ENCODE data around the gene SLC2A8. TPM values are rescaled to one million over a fixed set of nuclear protein-coding genes. Genes with fewer than 3 reads are reported as not detected.

The SLC2A8 gene
- total RNA-seq, 2 experiments from 2014 or later: 1.6 to 2.1 TPM

DNA sequence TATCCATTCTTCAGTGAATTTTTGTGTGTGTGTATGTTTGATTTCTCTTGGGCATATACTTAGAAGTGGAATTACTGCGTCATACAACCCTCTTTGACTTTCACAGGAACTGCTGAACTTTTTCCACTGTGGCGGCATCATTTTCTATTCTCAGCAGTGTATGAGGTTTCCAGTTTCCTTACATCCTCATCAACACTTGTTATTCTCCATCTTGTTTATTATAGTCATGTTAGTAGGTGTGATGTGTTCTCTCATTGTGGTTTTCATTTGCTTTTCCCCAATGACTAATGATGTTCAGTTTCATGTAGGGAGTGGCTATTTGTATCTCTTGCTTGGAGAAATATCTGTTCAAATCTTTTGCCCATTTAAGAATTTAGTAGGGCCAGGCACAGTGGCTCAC lies 29.8 kb downstream of the SLC2A8 start:
- TF ChIP-seq, protein P1, sequence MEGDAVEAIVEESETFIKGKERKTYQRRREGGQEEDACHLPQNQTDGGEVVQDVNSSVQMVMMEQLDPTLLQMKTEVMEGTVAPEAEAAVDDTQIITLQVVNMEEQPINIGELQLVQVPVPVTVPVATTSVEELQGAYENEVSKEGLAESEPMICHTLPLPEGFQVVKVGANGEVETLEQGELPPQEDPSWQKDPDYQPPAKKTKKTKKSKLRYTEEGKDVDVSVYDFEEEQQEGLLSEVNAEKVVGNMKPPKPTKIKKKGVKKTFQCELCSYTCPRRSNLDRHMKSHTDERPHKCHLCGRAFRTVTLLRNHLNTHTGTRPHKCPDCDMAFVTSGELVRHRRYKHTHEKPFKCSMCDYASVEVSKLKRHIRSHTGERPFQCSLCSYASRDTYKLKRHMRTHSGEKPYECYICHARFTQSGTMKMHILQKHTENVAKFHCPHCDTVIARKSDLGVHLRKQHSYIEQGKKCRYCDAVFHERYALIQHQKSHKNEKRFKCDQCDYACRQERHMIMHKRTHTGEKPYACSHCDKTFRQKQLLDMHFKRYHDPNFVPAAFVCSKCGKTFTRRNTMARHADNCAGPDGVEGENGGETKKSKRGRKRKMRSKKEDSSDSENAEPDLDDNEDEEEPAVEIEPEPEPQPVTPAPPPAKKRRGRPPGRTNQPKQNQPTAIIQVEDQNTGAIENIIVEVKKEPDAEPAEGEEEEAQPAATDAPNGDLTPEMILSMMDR (IDR thresholded peaks at IDR 0.05): no peak
- Mint-ChIP-seq H3K36me3 (ENCODE audit: low read depth) (peaks cover 38% of the 10 kb centered on the region), H3K27me3 (no peaks in the 10 kb centered on the region), H3K9me3 (no peaks in the 10 kb centered on the region), H3K27ac (peak overlapping the region; percentile 96), H3K4me1 (ENCODE audit: low read depth) (peaks cover 47% of the 10 kb centered on the region), H3K4me3 (peak overlapping the region; percentile 98)
- DNase-seq (peak; percentile 81), ATAC-seq (peak; percentile 64)
- ChIA-PET POLR2A (no interaction called here), CTCF (no interaction called here)
- intact Hi-C loops (cut with micrococcal nuclease): no loop called here

DNA sequence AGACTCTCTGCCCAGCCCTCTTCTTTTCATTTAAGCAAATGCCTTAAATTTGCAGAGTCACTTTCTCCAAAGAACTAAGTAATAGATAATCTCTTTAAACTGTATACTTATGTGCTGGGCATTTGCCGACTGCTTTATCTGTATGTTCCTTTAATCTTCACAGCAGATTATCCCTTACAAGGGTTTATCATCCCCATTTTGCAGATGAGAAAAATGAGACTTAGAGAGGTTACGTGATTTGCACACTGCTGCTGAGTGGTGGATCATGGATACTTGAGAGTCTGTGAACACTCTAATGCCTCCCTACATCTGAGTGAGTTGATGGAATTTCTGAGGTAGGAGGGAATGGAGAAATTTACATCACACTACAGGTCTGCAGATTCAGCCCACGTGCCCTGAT lies 31.4 kb downstream of the SLC2A8 start:
- H3K4me3 Mint-ChIP-seq: no peak overlapping the region
- peaks cover 37% of the 10 kb centered on the region for H3K4me1 Mint-ChIP-seq (ENCODE audit: low read depth)
- H3K27me3 Mint-ChIP-seq: no peaks in the 10 kb centered on the region
- intact Hi-C loops (cut with micrococcal nuclease): no loop called here
- H3K27ac Mint-ChIP-seq: no peak overlapping the region
- POLR2A ChIA-PET: interaction anchor here (1.3 to 2.8 kb wide), 2 partner anchors 10 to 19 kb away, joined by 3 to 13 read pairs; no protein-coding TSS in a partner anchor
- TF ChIP-seq, protein P1 (IDR thresholded peaks at IDR 0.05): no peak
- peaks cover 46% of the 10 kb centered on the region for H3K36me3 Mint-ChIP-seq (ENCODE audit: low read depth)
- no peaks in the 10 kb centered on the region for H3K9me3 Mint-ChIP-seq
- CTCF ChIA-PET: no interaction called here
- ATAC-seq: no peak
- no peak for DNase-seq

DNA sequence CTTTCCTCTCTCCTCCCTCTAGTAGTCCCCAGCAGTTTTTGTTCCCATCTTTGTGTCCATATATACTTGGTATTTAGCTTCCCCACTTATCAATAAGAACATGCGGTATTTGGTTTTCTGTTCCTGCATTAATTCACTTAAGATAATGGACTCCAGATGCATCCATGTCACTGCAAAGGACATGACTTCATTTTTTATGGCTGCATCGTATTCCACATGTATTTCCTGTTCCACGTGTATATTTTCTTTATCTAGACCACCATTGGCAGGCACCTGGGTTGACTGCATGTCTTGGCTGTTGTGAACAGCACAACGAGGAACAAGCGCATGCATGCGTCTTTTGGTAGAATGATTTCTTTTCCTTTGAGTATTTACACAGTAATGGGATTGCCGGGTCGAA lies 33.4 kb downstream of the SLC2A8 start:
- TF ChIP-seq, protein P1 (IDR thresholded peaks at IDR 0.05): no peak
- Mint-ChIP-seq H3K4me1 (ENCODE audit: low read depth) (peaks cover 32% of the 10 kb centered on the region), H3K27ac (no peak overlapping the region), H3K36me3 (ENCODE audit: low read depth) (peaks cover 64% of the 10 kb centered on the region), H3K27me3 (no peaks in the 10 kb centered on the region), H3K9me3 (no peaks in the 10 kb centered on the region), H3K4me3 (no peak overlapping the region)
- ATAC-seq (no peak), DNase-seq (no peak)
- ChIA-PET CTCF (no interaction called here), POLR2A (interaction anchor here (0.6 to 2.8 kb wide), 3 partner anchors 14 to 245 kb away, joined by 3 to 13 read pairs (median 3); no protein-coding TSS in a partner anchor)
- intact Hi-C loops (cut with micrococcal nuclease): no loop called here

DNA sequence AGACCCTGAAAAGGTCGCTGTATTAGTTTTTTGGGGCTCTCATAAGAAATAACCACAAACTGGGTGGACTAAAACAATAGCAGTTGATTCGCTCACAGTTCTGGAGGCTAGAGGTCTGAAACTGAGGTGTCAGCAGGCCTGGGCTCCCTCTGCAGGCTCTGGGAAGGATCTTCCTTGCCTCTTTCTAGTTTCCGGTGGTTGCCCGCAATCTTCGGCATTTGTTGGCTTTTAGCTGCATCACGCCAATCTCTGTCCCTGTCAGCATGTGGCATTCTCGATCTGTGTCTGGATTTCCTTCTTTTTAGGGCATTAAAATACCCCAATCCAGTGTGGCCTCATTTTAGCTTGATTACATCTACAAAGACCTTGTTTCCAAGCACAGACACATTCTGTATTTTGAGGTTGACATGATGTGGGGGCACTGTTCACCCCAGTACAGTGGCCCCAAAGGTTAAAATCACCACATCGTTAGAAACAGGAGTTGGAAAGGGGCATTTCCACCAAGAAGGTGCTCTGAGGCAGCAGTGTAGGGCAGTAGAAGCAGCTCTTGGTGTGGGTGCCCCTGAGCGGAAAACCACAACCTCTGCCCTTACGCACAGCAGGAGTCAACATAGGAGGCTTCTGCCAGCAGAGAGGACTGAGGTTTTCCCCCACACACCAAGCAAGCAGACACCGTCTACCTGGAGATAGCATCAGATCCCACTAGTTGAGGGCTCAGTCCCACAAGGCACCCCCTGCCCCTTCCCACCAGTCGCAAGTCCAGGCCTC lies 40.7 kb downstream of the SLC2A8 start:
- H3K9me3 Mint-ChIP-seq: no peaks in the 10 kb centered on the region
- H3K4me1 Mint-ChIP-seq (ENCODE audit: low read depth): peaks cover 16% of the 10 kb centered on the region
- ATAC-seq (peak; percentile 86), DNase-seq (peak; percentile 54)
- H3K36me3 Mint-ChIP-seq (ENCODE audit: low read depth): peaks cover 72% of the 10 kb centered on the region
- TF ChIP-seq, protein P1 (IDR thresholded peaks at IDR 0.05): no peak
- no peaks in the 10 kb centered on the region for H3K27me3 Mint-ChIP-seq
- ChIA-PET CTCF (interaction anchor here (1.3 kb wide), 1 partner anchor 17 kb away, joined by 3 read pairs; no protein-coding TSS in a partner anchor), POLR2A (interaction anchor here (0.9 to 5.4 kb wide), 4 partner anchors 10 to 13 kb away, joined by 3 to 40 read pairs (median 12); partner anchors contain the start of genes LRSAM1 and RPL12)
- intact Hi-C loops (cut with micrococcal nuclease): no loop called here
- peak overlapping the region; percentile 72 for H3K27ac Mint-ChIP-seq
- H3K4me3 Mint-ChIP-seq: no peak overlapping the region

DNA sequence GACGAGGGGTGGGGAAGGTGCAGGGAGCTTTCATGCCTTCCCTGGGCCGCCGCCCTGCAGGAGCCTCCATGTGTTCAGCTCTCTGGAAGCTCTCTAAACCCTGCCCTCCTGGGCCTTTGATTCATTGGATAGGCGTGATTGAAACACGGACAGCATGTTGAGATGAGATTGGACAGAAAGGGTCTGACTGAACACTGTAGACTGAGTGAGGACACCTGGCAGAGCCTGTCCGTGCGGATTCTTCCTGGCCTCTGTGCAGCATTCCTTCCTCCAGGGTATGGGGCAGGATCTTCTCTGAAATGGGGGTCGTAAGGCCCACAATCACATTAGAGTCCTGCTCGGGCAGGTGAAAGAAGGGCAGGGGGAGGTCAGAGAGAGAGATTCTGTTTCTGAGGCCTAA lies 41.4 kb downstream of the SLC2A8 start:
- Mint-ChIP-seq H3K27me3 (no peaks in the 10 kb centered on the region), H3K4me1 (ENCODE audit: low read depth) (peaks cover 16% of the 10 kb centered on the region), H3K27ac (peak overlapping the region; percentile 50), H3K4me3 (no peak overlapping the region), H3K9me3 (no peaks in the 10 kb centered on the region), H3K36me3 (ENCODE audit: low read depth) (peaks cover 71% of the 10 kb centered on the region)
- TF ChIP-seq, protein P1 (IDR thresholded peaks at IDR 0.05): no peak
- ChIA-PET POLR2A (interaction anchor here (0.6 to 5.4 kb wide), 4 partner anchors 9 to 157 kb away, joined by 3 to 40 read pairs (median 4); partner anchors contain the start of genes LRSAM1 and RPL12), CTCF (no interaction called here)
- ATAC-seq (no peak), DNase-seq (no peak)
- intact Hi-C loops (cut with micrococcal nuclease): no loop called here

All from activated CD8-positive, alpha-beta T cell treated with anti-CD3 and anti-CD28 coated beads for 36 hours (primary cell).